Pancreas (tissue), 10 donors: ENCODE data around the gene EPN3. TPM values are rescaled to one million over a fixed set of nuclear protein-coding genes. Genes with fewer than 3 reads are reported as not detected.
A peak's percentile ranks its signal among the peaks of the same experiment; 100 is the strongest.

Experiments
- ATAC-seq, 4 donors: fragments of 200-7000 bp; cut with Tn5 transposase; one replicate each; pipeline versions ENCODE4 v1.8.0 to v1.9.1; 2020; ENCODE audit warnings: mild to moderate bottlenecking in 4 of 4, moderate library complexity in 4 of 4
- DNase-seq, 6 donors: peaks; one replicate each; pipeline ENCODE4 v3.0.0-alpha.2; 2020
- FAIRE-seq: peaks from 2 replicates; lab custom pipeline; 2012; peaks lifted over from hg19 to GRCh38; lab: Jason Lieb, UNC
- H3K27ac ChIP-seq, 4 donors: fragments of 200-600 bp; sonication (generic); 1 replicate in 3 of 4; 2 replicates in 1 of 4; pipeline versions ENCODE4 v1.5.0 to v1.8.0; 2020
- H3K27me3 ChIP-seq, 4 donors: fragments of 200-600 bp; one replicate each; pipeline ENCODE4 v1.8.0; 2021
- H3K36me3 ChIP-seq, 3 donors: fragments of 200-600 bp; sonication (generic) in 1 of 3; one replicate each; pipeline versions ENCODE4 v1.5.0 to v1.8.0; 2020 to 2021
- H3K4me1 ChIP-seq, 3 donors: fragments of 200-600 bp; one replicate each; pipeline ENCODE4 v1.8.0; 2021
- H3K4me3 ChIP-seq, 4 donors: fragments of 200-600 bp; sonication (generic) in 2 of 4; one replicate each; pipeline versions ENCODE4 v1.5.0 to v1.8.0; 2020 to 2021
- H3K9me3 ChIP-seq, 4 donors: fragments of 200-600 bp; one replicate each; pipeline ENCODE4 v1.8.0; 2021
- WGBS, 2 donors: extraction: QIAGEN DNeasy Blood & Tissue Kit; methylation state at CpG; one replicate each; pipeline ENCODE4 v1.1.7; 2013; 5-methylcytosine and 5-hydroxymethylcytosine counted together
- intact Hi-C, 3 donors: fragments of 100-400 bp; cut with DNase I; formaldehyde crosslinking; loops; one replicate each; pipeline versions ENCODE4 v1.11.1 to v1.14.2; 2022
- polyA plus RNA-seq, 2 donors: library from polyadenylated mRNA; stranded (reverse); fragments of 200-250 nt; gene quantifications; one replicate each; pipeline ENCODE4 v1.2.3, GENCODE V29; 2013
- total RNA-seq, 6 donors: library from RNA; stranded (reverse); fragmentation: NEBNext Ultra II Directional in 4 of 6; extraction: Animal tissue kit (Norgen Biotek cat#: 25700) in 4 of 6; gene quantifications; one replicate each; pipeline versions ENCODE4 v1.2.1 to v1.2.4, GENCODE V29; 2021 to 2023
- TF ChIP-seq, protein P1 (sequence below), 4 donors: fragments of 200-600 bp; sonication (generic) in 3 of 4; IDR thresholded peaks; one replicate each; pipeline versions ENCODE4 v1.5.0 to v1.8.0; 2021; ENCODE audit warnings: antibody characterized with exemption in 4 of 4
- donor health status: healthy with polysubstance abuse.
- donor health status: DM: no; HTN: no; CAD: no; lungs with moderate emphysema.
- donor health status: DM: no; HTN: no; CAD: no.
- donor health status: control.
- donor health status: control.
- donor health status: Bipolar disorder and iron deficiency.
- donor health status: DM: yes; HTN: yes; CAD: no.
- donor health status: DM: no; HTN: no; CAD: no.
- donor health status: DM: no; HTN: no; CAD: no.
- donor health status: DM: yes; HTN: yes; CAD: no.

Gene EPN3
- total and polyA plus RNA-seq, 8 donors: 6.9 to 30.2 (median 12.7) TPM

DNA sequence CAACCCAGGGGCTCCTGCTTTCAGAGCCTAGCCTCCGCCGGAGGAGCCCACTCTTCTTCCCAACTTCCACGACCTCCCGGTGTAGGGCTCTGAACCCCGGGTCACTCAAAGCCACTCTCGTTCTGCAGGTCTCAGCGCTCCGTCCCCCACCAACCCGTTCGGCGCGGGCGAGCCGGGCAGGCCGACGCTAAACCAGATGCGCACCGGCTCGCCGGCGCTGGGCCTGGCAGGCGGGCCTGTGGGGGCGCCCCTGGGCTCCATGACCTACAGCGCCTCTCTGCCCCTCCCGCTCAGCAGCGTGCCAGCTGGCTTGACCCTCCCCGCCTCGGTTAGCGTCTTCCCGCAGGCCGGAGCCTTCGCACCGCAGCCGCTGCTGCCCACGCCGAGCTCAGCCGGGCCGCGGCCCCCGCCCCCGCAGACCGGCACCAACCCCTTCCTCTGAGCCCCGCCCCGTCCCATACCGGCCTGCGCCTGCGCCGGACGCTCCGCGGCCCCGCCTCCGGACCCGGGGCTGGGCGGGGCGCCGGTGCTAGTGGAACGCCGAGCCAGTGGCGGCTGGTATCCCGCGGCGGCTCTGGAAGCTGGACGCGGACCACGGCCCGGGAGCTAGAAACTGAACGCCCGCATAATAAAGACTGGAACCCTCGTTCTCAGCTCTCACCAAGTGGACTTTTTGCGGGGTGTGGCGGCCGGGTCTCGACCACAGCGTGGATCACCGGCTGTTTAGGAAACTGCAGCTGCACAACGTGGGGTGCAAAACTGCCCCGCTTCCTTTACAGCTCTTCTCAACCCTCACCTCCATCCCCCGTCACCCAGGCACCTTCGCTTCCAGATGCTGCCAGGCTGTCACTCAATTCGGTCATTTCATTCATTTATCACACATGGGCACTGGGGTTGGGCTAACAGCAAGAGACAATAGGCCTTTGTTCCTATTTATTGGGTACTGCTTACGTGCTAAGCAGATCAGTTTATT, 9.5 kb downstream of the EPN3 start:
- peak; percentile 82 to 90 (median 84) for ATAC-seq
- TF ChIP-seq, protein P1, sequence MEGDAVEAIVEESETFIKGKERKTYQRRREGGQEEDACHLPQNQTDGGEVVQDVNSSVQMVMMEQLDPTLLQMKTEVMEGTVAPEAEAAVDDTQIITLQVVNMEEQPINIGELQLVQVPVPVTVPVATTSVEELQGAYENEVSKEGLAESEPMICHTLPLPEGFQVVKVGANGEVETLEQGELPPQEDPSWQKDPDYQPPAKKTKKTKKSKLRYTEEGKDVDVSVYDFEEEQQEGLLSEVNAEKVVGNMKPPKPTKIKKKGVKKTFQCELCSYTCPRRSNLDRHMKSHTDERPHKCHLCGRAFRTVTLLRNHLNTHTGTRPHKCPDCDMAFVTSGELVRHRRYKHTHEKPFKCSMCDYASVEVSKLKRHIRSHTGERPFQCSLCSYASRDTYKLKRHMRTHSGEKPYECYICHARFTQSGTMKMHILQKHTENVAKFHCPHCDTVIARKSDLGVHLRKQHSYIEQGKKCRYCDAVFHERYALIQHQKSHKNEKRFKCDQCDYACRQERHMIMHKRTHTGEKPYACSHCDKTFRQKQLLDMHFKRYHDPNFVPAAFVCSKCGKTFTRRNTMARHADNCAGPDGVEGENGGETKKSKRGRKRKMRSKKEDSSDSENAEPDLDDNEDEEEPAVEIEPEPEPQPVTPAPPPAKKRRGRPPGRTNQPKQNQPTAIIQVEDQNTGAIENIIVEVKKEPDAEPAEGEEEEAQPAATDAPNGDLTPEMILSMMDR (IDR thresholded peaks at IDR 0.05): no peak
- 4 to 5% methylated on average over 69 to 82 of the region's 82 CpGs for WGBS, 2 donors
- intact Hi-C loops: loop anchor here in 1 of 3 donors (10.0 kb wide), 1 partner anchor 303 kb away; no protein-coding TSS in a partner anchor
- Histone ChIP-seq H3K4me1 (peaks cover 18 to 26% (median 24%) of the 10 kb centered on the region in 3 donors), H3K36me3 (peaks cover 0 to 28% (median 3%) of the 10 kb centered on the region in 3 donors), H3K9me3 (no peaks in the 10 kb centered on the region), H3K27ac (peak overlapping the region; percentile 68 to 84 (median 74)), H3K27me3 (no peaks in the 10 kb centered on the region), H3K4me3 (peak overlapping the region; percentile 4 to 54 (median 30))
- peak; percentile 82 to 96 (median 89) for DNase-seq
- FAIRE-seq: no peak

DNA sequence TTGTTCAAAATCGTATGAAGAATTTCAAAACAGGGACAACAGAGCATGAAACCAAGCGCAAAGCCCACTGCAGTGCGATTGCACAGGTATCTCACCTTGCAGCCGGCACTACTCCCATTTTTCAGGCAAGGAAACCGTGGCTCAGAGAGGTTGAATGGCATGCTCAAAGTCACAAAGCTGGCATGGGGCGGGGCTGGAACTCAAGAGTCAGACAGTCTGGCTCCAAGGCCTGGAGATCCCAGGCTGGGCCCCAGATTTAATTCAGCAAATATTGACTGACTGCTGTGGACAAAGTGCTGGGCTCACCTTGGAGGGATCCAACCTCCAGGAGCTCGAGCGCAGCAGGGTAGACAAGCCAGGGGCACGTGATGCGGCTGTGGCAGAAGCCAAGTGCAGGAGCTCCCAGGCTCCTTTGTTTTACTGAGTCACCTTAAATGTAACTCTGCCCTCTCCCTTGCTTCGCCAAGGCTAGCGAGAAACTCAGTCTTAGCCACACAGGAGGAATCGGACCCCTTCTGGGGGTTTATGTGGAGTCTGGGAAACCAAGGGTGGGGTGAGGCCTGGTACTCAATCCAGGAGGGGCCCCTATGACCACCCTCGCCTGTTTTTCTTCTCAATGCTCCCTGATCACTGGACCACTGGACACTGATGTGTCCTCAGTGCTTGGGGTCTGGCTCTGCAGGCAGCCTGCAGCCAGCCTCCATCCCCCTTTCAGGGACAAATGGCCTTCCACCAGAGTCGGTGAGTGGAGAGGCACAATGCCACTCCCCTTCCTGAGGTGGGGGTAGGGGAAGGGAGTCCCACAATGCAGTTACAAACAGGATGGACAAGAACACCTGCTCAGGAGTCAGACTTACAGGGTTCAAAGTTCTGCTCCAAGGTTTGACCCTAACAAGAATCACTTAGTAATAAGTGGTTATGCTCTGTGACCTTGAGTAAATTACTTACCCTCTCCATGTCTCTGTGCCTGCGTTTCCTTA, 10.6 kb downstream of the EPN3 start:
- intact Hi-C loops: loop anchor here in 1 of 3 donors (10.0 kb wide), 1 partner anchor 302 kb away; no protein-coding TSS in a partner anchor
- peaks cover 18 to 26% (median 24%) of the 10 kb centered on the region in 3 donors for H3K4me1 ChIP-seq
- H3K4me3 ChIP-seq: peak overlapping the region in 2 of 4 donors; percentile 39 to 54
- 25 to 30% methylated on average over 16 of the region's 16 CpGs for WGBS, 2 donors
- TF ChIP-seq, protein P1 (IDR thresholded peaks at IDR 0.05): no peak
- FAIRE-seq: no peak
- no peaks in the 10 kb centered on the region for H3K9me3 ChIP-seq
- peak; percentile 75 to 77 (median 76) for ATAC-seq
- H3K36me3 ChIP-seq: peaks cover 0 to 18% (median 2%) of the 10 kb centered on the region in 3 donors
- peak overlapping the region; percentile 68 to 84 (median 74) for H3K27ac ChIP-seq
- H3K27me3 ChIP-seq: no peaks in the 10 kb centered on the region
- peak; percentile 75 to 96 (median 94) for DNase-seq

DNA sequence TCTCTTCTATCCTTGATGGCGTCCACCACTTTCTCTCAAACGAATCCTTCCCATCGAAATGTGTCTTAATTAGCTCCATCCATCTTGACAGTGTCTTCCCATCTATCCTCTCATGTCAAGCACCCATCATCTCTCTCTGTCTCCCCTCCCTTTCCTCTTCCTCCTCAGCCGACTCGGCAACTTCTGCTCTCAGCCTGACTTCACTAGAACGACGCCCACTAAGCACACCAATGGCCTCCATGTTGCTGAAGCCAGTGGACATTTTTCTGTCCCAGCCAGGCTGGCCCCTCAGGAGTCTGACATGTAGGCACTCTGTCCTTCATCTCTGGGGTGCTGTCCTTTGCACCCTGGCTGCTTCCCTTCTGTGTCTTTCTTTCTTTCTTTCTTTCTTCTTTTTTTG, 12.0 kb downstream of the EPN3 start:
- FAIRE-seq (no peak), ATAC-seq (no peak), DNase-seq (no peak)
- peaks cover 18 to 26% (median 24%) of the 10 kb centered on the region in 3 donors for H3K4me1 ChIP-seq
- no peaks in the 10 kb centered on the region for H3K9me3 ChIP-seq
- no peak overlapping the region for H3K27ac ChIP-seq
- no peak overlapping the region for H3K4me3 ChIP-seq
- TF ChIP-seq, protein P1 (IDR thresholded peaks at IDR 0.05): no peak
- intact Hi-C loops: loop anchor here in 1 of 3 donors (10.0 kb wide), 1 partner anchor 300 kb away; no protein-coding TSS in a partner anchor
- 75 to 86% methylated on average over 7 of the region's 7 CpGs for WGBS, 2 donors
- H3K36me3 ChIP-seq: peaks cover 0 to 3% (median 0%) of the 10 kb centered on the region in 3 donors
- H3K27me3 ChIP-seq: no peaks in the 10 kb centered on the region

DNA sequence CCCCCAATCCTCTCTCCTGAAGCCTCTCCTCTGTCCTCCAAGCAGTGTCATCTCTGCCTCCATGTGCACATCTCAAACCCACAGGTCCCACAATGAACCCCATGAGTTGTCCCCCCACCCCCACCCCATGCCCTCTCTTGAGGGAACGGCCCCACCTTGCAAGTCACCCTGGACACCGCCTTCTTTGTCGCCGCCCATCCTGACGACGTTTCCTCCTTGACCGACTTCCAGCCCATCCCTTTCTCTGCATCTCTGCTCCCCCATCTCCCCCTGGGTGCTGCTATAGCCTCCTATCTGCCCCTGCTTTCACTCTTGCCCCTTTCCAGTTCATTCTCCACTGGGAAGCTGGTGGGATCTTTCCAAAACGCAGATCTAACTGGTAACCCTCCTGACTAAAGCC, 12.8 kb downstream of the EPN3 start:
- ATAC-seq (no peak), FAIRE-seq (no peak), DNase-seq (no peak)
- intact Hi-C loops: loop anchor here in 2 of 3 donors (5.0 to 10.0 kb wide), 4 partner anchors 77 to 299 kb away; no protein-coding TSS in a partner anchor
- no peaks in the 10 kb centered on the region for H3K36me3 ChIP-seq
- peaks cover 18 to 26% (median 24%) of the 10 kb centered on the region in 3 donors for H3K4me1 ChIP-seq
- no peak overlapping the region for H3K27ac ChIP-seq
- H3K27me3 ChIP-seq: no peaks in the 10 kb centered on the region
- WGBS, 2 donors: 46 to 62% methylated on average over 8 of the region's 8 CpGs
- no peaks in the 10 kb centered on the region for H3K9me3 ChIP-seq
- no peak overlapping the region for H3K4me3 ChIP-seq
- TF ChIP-seq, protein P1 (IDR thresholded peaks at IDR 0.05): no peak
